Left forelimb (tissue), 1 donor: ENCODE measurements around the gene IFT122.

Experiments
- DNase-seq: peaks from one replicate; pipeline ENCODE4 v3.0.0-alpha.2; 2018; ENCODE audit warnings: low spot score

IFT122 gene

DNA sequence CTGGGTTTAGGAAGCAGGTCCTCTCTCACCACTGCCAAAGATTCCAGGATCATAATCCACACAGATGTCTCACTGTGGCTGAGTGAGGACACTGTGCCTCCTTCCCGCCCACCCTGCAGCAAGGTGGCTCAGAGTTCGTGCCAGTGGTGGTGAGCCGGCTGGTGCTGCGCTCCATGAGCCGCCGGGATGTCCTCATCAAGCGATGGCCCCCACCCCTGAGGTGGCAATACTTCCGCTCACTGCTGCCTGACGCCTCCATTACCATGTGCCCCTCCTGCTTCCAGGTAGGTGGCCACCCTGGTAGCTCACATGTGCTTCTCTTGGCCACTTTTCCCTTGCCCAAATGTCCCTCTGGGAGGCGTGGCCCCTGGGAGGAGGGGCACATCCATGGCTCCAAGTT lies 79.4 kb downstream of the IFT122 start:
- no peak for DNase-seq

DNA sequence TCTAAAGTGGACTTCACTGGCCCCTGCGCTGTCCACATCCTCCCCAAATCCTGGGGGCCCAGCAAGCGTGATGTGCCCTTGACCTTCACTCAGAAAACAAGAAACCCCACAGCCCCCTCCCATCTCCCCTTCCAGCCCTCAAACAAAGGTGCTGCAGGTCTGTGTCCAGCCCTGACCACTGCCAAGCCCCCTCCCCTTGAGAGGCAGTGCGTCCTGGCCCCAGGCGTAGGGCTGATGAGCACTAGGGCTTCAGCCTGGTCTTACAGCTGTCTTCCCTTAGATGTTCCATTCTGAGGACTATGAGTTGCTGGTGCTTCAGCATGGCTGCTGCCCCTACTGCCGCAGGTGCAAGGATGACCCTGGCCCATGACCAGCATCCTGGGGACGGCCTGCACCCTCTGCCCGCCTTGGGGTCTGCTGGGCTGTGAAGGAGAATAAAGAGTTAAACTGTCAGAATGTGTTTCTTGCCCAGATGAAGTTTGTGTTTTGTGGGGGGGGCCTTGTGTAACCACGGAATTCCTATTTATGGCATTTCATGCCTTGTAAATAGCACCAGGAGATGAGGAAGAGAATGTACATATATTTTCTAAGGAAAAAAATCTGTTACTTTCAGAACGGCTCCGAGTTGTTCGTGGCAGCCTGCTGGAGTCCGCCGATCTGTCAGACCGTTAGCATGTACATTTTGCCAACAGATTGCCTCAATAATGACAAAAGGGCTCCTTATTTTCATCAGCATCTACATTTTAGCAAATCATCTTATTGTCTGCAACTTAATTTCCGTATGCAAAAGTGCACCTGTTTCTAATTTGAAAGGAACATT lies 80.1 kb downstream of the IFT122 start:
- no peak for DNase-seq

DNA sequence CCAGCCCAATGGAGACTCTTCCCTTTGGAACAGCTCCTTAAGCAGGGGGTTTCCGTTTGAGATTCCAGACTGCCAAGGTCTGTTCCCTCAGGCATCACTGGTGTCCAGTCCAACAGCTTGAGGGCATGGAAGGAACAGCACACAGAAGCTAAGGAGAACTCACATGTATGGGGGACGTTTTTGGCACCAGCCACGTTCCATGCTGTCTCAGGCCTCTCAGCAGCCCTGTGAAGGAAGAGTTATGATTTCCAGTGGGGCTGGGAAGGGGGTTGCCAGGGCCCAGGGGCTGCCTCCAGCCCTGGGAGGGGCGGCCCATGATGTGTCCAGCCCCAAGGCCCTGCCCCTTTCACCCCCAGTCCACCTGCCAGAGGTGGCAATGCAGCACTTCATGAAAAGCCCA lies 80.9 kb downstream of the IFT122 start:
- no peak for DNase-seq

DNA sequence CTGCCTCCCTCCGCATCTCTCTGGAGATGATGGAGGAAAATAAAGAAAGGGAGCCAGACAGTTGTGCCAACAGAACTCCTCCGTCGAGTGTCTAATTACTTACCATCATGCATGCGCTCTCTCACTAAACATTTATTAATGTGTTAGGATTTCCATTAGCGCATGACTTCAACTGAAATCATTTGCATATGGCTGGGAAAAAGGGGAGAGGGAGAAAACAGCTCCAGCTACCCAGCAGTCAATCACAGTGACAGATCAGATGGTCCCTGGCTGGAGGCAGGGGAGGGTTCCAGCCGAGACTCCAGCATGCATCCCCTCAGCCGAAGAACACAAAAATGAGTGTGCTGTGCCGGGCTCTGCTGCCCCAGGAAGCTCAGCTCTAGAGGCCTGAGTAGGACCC lies 81.6 kb downstream of the IFT122 start:
- DNase-seq, result no peak

DNA sequence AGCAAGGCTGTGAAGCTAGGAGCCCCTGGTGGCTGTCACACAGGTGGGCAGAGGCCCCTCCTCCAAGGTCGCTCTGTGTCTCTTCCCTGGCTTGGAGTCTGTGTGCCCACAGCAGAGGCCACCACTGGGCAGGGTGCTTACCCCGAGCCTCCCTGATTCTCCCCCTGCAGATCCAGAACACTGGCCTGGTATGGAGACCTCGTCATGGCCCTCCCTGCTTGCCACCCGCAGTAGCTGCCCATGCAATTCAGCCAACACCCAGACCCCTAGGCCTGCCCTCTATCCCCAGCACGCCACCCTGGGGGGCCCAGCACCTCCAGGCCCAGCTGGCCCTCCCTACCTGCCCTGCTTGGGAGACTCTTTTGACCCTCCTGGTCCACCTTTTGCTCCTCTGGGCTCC lies 82.9 kb downstream of the IFT122 start:
- DNase-seq, result no peak

DNA sequence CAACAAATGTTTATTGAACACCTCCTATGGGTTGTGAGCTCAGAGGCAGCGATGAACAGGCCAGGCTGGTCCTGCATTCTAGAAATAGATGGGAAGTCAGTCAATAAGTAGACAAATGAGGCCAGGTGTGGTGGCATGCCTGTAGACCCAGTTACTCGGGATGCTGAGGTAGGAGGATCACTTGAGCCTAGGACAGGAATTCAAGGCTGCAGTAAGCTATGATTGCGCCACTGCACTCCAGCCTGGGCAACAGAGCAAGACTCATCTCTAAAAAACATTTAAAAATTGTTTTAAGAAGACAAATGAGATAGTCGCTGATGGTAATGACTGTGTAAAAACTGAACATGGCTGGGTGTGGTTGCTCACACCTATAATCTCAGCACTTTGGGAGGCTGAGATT lies 84.1 kb downstream of the IFT122 start:
- no peak for DNase-seq

DNA sequence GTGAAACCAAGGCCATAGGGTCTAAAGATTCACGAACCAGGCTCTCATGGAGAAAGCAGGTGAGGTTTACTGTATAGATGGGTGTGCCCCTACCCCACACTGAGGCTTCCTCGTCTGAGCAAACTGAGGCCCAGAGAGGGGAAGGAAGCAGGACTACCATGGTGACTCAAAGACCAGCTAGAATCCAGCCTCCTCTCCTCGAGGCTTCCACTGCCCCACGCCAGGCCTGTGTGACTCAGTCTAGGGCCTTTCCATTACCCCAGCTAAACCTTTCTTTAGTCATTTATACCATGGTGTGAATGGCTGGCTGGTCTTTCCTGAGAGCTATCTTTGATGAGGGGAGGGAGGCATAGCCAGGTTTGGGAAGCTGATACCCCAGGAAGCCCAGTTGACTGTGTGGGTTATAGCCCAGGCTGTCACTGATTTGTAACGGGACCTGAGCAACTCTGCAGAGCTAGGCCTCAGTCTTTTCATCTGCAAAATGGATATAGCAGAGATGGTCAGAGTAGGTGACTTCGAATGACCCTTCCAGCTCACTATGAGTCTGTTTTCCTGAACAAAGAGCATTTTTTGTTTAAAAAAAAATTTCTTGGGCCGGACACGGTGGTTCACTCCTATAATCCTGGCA lies 85.4 kb downstream of the IFT122 start:
- no peak for DNase-seq

DNA sequence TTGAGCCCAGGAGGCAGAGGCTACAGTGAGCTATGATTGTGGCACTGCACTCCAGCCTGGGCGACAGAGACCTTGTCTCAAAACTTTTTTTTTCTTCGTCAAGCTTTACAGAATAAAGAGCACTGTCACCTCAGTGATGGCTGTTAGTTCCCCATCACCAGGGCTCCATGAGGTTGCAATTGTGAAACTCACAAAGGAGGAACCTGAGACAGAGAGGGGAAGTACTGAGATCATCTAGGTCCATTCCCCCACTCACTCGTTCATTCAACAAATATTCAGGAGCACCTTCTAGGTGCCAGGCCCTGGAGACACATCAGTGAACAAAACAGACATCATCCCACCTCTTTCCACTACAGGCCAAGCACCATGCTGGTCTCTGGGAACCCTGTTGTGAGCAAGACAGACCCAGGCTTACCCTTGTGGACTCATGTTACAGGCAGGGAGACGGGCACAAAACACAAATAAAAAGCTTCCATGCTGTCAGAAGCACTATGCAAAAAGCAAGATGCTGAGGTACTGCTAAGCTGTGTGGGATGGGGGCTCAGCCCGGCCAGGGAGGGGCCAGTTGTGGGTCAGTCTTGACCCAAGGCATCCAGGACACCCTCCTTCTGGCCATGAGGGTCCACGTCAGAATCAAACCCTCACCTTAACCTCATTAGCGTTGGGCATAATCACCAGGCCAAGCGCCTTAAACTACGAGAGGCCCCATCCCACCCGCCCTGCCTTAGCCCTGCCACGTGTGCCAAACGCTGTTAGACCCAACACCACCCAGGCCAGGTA lies 86.3 kb downstream of the IFT122 start:
- no peak for DNase-seq

DNA sequence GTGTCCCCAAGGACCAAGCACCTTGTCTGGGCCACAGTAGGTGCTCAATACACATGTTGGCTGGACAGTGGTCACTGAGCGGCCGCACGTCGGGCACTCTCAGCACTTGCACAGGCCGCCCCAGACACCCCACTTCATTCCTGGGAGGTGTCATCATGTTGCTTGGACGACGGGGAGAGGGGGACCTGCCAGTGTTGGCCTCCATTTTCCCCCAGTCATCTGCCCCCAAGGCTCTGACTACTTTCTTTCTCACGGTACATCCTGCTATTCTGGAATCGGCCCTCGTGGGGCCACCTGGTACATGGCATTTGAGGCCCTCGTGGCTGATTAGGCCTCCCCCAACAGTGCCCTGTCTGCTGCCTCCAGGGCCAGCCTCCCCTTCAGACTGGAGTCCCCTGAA lies 87.2 kb downstream of the IFT122 start:
- DNase-seq, result no peak

DNA sequence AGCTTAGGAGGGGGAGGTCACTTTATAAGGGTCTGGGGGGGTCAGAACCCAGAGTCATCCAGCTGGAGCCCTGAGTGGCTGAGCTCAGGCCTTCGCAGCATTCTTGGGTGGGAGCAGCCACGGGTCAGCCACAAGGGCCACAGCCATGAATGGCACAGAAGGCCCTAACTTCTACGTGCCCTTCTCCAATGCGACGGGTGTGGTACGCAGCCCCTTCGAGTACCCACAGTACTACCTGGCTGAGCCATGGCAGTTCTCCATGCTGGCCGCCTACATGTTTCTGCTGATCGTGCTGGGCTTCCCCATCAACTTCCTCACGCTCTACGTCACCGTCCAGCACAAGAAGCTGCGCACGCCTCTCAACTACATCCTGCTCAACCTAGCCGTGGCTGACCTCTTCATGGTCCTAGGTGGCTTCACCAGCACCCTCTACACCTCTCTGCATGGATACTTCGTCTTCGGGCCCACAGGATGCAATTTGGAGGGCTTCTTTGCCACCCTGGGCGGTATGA lies 88.6 kb downstream of the IFT122 start, which contains the start of gene RHO:
TSS of gene RHO (plus strand) at position 51 of the 512 bp plus-strand sequence. CDS start at position 146, 95 bp downstream.
- no peak for DNase-seq

DNA sequence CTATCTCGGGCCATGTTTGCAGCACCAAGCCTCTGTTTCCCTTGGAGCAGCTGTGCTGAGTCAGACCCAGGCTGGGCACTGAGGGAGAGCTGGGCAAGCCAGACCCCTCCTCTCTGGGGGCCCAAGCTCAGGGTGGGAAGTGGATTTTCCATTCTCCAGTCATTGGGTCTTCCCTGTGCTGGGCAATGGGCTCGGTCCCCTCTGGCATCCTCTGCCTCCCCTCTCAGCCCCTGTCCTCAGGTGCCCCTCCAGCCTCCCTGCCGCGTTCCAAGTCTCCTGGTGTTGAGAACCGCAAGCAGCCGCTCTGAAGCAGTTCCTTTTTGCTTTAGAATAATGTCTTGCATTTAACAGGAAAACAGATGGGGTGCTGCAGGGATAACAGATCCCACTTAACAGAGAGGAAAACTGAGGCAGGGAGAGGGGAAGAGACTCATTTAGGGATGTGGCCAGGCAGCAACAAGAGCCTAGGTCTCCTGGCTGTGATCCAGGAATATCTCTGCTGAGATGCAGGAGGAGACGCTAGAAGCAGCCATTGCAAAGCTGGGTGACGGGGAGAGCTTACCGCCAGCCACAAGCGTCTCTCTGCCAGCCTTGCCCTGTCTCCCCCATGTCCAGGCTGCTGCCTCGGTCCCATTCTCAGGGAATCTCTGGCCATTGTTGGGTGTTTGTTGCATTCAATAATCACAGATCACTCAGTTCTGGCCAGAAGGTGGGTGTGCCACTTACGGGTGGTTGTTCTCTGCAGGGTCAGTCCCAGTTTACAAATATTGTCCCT lies 89.6 kb downstream of the IFT122 start:
- DNase-seq, result no peak

DNA sequence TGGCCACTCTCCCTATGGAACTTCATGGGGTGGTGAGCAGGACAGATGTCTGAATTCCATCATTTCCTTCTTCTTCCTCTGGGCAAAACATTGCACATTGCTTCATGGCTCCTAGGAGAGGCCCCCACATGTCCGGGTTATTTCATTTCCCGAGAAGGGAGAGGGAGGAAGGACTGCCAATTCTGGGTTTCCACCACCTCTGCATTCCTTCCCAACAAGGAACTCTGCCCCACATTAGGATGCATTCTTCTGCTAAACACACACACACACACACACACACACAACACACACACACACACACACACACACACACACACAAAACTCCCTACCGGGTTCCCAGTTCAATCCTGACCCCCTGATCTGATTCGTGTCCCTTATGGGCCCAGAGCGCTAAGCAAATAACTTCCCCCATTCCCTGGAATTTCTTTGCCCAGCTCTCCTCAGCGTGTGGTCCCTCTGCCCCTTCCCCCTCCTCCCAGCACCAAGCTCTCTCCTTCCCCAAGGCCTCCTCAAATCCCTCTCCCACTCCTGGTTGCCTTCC lies 90.3 kb downstream of the IFT122 start:
- DNase-seq, result no peak

DNA sequence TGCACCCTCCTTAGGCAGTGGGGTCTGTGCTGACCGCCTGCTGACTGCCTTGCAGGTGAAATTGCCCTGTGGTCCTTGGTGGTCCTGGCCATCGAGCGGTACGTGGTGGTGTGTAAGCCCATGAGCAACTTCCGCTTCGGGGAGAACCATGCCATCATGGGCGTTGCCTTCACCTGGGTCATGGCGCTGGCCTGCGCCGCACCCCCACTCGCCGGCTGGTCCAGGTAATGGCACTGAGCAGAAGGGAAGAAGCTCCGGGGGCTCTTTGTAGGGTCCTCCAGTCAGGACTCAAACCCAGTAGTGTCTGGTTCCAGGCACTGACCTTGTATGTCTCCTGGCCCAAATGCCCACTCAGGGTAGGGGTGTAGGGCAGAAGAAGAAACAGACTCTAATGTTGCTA lies 90.8 kb downstream of the IFT122 start:
- DNase-seq, result no peak

DNA sequence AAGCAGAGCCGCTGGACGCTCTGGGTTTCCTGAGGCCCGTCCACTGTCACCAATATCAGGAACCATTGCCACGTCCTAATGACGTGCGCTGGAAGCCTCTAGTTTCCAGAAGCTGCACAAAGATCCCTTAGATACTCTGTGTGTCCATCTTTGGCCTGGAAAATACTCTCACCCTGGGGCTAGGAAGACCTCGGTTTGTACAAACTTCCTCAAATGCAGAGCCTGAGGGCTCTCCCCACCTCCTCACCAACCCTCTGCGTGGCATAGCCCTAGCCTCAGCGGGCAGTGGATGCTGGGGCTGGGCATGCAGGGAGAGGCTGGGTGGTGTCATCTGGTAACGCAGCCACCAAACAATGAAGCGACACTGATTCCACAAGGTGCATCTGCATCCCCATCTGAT lies 91.7 kb downstream of the IFT122 start:
- DNase-seq, result no peak

DNA sequence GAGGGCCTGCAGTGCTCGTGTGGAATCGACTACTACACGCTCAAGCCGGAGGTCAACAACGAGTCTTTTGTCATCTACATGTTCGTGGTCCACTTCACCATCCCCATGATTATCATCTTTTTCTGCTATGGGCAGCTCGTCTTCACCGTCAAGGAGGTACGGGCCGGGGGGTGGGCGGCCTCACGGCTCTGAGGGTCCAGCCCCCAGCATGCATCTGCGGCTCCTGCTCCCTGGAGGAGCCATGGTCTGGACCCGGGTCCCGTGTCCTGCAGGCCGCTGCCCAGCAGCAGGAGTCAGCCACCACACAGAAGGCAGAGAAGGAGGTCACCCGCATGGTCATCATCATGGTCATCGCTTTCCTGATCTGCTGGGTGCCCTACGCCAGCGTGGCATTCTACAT lies 92.2 kb downstream of the IFT122 start:
- no peak for DNase-seq

DNA sequence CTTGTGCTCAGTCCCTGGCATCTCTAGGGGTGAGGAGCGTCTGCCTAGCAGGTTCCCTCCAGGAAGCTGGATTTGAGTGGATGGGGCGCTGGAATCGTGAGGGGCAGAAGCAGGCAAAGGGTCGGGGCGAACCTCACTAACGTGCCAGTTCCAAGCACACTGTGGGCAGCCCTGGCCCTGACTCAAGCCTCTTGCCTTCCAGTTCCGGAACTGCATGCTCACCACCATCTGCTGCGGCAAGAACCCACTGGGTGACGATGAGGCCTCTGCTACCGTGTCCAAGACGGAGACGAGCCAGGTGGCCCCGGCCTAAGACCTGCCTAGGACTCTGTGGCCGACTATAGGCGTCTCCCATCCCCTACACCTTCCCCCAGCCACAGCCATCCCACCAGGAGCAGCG lies 93.4 kb downstream of the IFT122 start:
- no peak for DNase-seq

DNA sequence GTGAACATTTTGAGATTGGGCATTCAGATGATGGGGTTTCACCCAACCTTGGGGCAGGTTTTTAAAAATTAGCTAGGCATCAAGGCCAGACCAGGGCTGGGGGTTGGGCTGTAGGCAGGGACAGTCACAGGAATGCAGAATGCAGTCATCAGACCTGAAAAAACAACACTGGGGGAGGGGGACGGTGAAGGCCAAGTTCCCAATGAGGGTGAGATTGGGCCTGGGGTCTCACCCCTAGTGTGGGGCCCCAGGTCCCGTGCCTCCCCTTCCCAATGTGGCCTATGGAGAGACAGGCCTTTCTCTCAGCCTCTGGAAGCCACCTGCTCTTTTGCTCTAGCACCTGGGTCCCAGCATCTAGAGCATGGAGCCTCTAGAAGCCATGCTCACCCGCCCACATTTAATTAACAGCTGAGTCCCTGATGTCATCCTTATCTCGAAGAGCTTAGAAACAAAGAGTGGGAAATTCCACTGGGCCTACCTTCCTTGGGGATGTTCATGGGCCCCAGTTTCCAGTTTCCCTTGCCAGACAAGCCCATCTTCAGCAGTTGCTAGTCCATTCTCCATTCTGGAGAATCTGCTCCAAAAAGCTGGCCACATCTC lies 94.5 kb downstream of the IFT122 start:
- DNase-seq, result no peak

DNA sequence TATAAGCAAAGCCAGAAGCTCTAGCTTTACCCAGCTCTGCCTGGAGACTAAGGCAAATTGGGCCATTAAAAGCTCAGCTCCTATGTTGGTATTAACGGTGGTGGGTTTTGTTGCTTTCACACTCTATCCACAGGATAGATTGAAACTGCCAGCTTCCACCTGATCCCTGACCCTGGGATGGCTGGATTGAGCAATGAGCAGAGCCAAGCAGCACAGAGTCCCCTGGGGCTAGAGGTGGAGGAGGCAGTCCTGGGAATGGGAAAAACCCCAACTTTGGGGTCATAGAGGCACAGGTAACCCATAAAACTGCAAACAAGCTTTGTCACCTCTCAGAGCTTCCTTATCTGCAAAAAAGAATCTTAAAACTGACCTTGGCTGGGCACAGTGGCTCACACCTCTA lies 95.1 kb downstream of the IFT122 start:
- no peak for DNase-seq

DNA sequence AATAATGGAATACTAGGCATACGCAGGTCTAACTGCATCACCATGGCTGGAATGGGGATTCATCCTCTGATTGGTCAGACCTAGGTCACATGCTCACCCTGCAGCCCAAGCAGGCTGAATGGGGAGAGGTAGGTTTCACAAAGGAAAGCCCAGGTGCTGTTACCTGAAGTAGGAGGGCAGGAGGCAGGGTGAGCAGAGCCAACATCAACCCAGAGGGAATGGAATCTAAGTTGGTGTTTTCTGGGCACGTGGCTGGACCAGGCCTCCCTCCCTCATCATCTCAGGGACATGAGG lies 96.3 kb downstream of the IFT122 start:
- no peak for DNase-seq

DNA sequence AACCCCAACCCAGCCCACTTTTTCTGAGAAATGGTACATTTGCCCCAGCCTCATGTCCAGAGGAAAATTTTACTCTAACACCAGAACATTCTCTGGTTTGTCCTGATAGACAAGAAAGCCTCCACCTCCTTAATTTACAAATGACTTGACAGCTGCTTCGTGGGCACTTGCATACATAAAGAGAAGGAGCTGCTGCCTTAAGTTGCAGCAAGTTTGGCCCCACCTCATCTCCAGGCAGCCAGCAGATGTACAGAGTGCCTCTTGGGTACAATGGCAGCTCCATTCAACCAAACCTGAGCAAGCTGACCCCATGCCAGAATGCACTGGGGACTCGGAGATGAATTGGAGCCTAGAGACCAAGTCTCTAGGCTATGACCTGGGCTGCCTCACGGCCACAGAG lies 96.8 kb downstream of the IFT122 start:
- DNase-seq, result no peak

DNA sequence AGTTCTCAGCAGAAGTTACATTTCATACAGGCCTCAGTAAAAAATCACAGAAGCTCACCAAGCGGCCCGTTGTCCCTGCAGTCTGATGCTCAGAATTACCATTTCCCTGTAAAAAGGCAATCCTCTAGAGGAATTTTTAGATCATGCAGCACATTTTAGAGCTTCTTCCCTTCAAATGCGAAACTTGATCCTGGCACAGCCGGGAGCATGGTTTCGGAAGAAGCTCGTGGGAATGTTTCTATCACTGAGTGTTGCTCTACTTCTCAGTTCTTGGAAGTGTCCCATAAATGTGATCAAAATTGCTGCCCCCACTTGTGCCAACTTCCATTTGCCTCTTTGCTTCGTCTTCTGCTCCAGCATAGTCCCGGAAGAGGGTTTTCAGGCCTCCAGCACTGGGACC lies 99.2 kb downstream of the IFT122 start:
- no peak for DNase-seq
